SK-N-DZ (cell line): Measurements from ENCODE around the gene SLFNL1.

ENCODE experiments used
- DNase-seq: peaks from one replicate; pipeline ENCODE4 v3.0.0-alpha.2; 2015; ENCODE audit warnings: low spot score

SLFNL1 gene

DNA sequence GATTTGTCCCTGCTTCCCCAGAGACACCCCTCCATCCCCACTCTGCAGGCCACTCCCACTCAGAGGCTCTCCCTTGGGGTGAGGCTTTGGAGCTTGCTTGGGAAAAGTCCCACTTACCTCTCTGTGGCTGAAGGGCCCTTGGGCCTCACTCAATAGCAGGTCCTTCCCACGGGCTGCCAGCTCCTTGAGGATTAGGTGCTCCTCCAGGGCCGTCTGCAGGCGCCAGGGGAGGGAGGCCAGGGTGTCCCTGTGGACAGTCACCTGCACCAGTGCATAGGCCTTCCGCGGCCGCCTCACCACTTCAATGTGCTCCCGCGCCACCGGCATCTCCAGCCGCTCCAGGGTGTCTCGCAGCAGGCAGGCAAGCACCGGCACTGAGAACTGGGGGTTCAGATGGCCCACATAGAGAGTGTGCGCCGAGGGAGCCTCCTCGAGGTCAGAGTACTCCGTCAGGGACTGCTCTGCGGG is 1.4 kb downstream of the SLFNL1 start:
- DNase-seq, result no peak

DNA sequence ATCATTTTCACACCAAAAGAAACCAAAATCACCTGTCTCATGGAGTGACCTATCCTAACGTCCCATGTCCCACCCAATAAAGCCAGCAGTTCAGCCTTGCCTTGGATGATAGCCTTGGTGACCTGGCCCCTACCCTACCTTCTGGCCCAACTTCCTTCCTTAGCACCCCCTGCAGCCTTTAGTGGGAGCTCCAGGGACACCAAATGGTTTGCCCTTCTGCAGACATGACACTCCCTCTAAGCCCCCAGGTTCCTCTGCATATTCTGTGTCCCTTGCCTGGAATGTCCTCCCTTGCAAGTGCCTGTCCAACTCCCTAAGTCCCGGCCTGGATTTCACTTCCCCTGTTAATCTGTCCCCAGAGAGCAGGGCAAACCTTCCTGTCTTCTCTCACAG is 2.2 kb downstream of the SLFNL1 start:
- DNase-seq, result no peak

DNA sequence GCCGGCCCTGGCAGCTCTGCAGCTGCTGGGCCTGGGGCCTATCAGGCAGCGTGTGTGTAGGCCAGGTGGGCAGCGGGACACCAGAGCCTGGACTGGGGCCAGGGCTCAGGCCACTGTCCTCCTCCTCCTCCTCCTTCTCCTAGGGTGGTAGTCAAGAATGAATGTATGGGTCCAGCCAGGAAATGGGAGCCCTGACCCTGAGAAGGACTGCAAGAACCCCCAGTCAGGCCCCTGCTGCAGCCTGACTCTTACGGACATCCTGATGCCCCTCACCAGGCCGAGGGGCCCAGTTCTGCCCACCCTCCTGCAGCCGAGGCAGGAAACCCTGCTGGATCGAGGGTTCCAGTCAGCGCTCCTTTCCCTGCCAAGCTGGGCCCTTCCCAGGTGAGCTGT is 3.5 kb downstream of the SLFNL1 start:
- DNase-seq, result no peak

DNA sequence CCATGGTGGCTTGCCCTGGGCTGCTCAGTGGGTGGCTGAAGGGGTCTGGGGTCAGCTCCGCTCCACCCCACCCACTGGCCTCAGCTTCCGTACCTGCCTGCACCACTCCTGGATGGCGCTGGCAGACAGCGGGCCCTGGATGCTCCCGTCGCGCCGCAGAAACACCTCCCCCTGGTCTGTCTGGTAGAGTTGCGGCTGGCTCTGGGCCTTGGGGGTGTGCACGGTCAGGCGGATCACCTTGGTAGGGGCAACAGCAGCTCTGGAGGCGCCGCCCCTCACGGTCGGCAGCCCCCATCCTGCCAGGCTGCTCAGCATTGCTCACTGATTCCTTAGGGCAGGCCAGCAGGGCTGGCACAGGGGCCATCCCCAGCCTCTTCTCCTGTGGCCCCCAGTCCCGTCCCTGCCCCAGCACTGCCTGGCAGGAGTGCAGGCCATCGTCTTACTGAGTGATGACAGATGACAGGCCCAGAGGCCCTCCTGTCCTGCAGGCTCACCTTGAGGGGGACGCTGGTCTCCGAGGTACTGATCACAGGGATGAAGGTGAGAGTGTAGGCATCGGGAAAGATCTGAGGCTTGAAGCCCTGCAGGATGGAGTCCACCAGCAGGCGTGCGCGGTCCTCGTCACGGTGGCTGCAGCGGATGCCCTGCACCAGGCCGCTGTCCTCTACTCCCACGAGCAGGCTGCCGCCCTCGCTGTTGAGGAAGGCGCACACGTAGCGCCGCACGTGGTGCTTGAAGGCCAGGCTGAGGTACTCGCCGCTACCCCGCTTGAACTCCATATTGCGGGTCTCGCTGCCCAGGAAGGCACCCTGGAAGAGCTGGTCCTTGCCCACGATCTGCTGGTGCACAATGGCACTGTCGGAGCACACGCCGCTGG is 4.1 kb downstream of the SLFNL1 start:
- no peak for DNase-seq

DNA sequence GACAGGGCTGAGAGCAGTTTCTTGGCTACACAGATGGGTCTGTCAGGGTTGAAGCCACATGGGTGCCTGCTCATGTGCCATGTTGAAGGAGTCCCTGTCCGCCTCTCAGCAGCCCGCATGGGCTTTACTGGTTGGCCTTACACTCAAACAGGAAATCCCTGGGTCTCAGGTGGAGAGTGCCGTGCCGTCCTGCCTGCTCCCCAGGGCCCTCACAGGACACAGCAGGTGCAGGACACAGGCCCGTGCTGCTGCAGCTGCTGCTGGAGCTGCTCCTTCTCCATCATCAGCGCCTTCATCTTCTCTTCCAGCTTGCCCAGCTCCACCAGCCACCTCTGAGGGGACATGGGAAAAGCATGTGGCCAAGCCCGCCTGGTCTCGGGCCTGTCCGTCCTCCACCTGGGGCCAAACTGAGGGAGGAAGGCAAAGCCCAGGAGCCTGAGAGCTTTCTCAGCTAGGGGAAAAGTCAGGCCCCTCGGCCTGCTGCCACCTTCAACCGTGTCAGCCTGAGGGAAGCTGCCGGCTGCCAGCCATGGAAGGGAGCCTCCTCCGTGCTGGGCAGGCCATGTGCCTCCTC is 5.5 kb downstream of the SLFNL1 start:
- no peak for DNase-seq

DNA sequence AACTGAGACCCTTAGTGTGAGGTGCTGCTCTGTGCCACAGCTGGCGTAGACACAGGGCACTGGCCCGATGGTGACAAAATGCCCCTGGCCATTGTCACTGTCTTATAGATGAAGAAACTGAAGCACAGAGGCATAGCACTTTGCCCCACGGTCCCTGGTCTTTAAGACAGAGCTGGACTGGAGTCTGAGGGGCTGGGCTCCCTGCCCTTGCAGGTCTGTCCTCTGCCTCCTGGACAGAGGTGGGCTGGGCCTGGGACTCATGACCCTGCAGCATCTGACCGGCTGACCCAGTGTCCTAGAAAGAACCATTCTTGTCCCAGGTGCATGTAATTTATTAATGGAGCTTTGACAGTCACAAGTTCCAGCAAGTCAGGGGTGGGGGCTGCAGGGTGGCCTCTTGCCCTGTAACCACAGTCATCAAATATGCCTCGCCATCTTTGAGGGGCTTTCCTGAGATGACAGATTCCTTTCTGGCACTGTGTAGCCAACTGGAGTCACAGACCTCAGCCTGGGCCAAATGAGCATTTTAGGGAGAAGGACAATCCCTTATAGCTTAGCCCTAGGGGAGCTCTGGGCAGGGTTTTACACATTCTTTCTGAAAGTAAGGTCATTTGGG is 6.1 kb downstream of the SLFNL1 start:
- DNase-seq, result no peak

DNA sequence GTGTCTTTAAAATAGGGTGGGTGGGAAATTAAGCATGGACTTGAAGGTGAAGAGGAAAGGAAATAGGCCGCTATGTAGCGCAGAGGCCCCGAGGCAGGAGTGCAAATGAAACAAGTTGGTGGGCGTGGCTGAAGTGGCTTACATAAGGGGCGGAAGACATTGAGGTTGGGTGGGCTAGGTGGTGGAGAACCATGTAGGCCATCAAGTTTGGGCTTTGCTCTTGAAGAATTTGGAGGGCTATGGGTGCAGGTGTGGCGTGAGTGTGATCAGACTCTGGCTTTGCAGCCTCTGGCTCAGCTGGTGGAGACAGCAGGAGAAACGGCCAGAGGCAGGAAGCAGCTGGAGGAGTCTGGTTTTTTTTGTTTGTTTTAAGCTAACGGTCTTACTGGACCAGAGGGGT is 6.7 kb downstream of the SLFNL1 start:
- DNase-seq, result no peak

DNA sequence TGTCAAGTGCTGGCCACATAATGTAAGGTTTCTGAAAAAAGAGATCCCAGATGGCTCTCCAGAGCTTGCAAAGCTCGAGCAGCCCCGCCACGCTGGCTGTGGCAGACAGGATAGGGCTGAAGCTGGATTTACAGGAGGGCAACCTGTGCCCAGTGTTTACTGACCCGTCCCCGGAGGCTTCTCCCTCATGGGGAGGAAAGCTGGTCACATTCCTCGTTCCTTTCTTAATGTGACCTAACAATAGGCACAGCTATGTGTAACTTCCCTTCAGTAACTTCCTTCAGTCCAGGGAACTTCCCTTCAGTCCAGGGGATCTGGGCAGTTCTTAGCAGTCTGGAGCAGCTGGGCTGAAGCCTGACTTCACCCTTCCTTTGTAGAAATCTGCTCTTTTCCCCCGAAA is 7.7 kb downstream of the SLFNL1 start:
- no peak for DNase-seq

DNA sequence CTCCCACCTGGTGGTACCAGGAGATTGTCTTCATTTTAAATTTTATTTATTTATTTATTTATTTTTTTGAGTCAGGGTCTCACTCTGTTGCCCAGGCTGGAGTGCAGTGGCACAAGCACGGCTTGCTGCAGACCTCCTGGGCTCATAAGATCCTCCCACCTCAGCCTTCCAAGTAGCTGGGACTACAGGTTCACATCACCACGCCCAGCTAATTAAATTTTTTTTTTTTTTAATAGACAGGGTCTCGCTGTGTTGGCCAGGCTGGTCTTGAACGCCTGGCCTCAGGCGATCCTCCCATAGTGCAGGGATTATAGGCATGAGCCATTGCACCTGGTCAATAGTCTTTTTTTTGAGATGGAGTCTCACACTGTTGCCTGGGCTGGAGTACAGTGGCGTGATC is 8.5 kb downstream of the SLFNL1 start:
- no peak for DNase-seq

DNA sequence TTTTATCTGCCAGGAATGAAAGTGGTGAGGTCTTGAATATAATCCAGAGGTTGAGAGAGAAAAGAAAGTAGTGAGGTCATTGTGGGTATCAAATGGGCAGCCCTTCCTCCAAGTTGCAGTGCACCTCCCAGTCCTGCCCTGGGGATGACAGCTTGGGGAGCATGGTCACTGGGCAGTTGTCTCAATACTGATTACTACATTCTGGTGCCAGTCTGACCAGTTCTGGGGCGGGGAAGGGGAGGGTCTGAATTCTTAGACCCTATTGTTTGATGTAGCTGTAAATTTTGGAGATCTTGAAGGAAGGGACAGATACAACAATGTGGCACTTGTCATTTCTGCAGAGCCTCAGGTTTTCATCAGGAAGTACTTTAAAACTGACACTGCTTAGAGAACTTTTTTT is 11.2 kb downstream of the SLFNL1 start:
- no peak for DNase-seq

DNA sequence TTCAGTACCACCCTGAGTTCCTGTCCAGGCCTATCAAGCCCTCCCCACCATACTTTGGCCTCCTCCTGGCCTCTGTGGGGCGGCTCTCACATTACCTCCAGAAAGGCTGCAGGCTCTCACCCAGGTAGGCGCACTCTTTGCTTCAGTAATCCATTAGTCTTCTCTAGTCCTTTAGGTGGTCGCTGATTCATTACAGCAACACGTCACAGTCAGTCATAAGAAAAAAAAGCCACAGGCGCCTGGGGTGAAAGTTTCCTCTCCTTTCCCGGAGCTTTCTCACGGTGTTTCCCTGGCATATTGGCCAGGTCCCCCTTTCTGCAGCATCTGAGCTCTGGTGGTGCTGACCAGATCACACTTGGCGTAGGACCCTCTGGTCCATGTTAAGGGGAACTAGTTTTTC is 12.1 kb downstream of the SLFNL1 start:
- no peak for DNase-seq

DNA sequence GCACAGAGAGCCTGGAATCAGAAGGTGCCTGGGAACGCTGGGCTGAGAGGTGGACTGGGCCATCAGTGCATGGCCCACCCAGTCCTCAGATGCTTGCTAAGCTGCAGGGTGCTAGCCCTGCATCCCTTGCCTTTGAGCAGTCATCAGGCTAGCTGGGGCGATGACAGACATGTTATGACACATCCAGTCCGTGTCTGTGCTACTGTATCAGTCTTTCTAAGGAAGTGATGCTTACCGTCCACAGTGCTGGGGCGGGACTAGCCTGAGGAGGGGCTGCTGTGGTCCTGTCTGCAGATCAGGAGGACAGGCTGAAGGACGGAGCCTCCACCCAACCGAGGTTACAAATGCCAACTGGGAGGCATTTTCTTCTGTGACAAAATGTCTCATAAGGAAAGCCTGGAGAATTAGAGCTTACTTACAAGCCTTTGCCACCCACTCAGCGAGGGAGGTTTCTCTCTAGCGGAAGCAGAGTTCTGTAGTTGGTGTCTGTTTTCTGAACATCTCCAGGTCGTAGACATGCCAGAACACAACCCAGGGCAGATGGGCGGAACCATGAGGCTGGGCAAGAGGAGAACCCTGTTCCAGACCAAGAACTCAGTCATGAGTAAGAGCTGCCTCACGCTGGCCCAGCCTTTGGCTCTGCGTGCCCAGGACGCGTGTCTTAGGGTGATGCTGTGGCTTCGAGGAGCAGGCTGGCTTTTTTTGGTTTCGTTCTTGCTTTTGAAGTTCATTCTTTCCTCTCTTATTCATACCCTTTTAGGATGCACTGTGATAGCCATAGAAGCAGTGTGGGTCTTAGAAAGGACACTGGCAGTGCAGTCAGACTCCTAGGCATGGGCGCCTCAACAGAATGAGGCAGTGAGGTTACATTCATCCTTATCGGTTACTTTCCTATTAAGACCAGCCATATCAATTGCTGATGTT is 14.3 kb downstream of the SLFNL1 start:
- DNase-seq, result no peak

DNA sequence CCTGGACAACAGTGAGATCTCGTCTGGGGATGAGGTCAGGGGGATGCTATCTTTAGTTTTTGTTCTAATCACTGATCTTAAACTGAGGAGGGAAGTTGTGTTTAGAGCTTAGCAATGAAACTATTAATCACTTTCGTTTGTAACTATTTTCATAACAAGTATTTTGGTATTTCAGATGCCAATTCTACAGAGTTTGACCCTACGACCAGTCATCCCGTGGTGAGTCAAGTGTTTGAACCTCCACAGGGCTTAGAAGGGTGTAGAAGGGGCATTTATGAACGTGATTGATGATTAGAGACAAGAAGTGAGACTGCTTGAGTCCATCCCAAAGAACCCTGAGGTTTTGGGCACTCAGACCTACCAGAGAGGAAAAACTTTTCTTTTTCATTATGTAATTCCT is 15.6 kb downstream of the SLFNL1 start:
- no peak for DNase-seq

DNA sequence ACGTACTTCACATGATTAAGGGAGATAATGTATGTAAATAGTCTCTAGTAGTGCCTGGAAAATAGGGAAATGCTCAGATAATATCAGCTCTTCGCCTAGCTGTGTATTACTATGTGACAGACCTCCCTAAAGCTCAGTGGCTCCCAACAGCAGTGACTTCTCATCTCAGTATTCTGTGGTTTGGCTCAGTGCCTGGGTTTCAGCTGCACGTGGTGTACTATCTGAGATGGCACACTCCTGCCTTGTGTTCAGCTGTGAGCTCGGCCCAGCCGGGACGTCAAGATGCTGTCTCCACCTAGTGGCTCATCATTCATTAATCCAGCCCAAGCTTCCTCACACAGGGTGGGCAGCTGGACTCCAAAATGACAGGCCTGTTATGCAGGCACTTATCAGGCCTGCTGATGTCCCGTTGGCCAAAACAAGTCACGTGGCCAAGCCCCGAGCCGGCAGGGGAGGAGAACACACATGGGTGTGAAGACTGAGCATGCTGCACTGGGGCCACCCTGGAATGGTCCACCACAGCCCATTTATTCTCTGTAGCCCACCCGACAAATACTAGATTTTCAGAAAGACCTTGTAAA is 17.8 kb downstream of the SLFNL1 start:
- no peak for DNase-seq

DNA sequence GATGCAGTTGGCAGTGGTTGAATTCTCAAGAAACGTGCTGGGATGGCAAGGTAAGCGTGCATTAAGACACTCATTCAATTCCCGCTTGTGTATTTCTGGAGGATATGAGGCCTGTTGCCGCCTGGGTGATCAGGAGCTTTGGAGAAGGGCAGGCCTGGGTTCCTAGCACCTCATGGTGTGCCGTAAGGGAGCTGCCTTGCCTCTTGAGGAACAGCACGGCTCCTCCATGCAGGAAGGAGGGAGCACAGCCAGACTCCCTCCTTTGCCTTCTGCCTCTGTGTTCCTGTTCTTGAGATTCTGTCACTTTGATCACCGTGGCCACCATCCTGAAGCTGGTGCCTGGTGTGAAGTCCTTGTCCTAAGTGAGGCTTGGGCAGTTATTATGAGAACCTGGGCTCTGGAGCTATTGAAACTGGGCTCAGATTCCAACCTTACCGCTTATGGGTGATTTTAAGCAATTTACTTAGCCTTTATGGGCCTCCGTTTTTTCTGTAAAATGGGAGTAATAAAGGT is 18.3 kb downstream of the SLFNL1 start:
- DNase-seq, result no peak

DNA sequence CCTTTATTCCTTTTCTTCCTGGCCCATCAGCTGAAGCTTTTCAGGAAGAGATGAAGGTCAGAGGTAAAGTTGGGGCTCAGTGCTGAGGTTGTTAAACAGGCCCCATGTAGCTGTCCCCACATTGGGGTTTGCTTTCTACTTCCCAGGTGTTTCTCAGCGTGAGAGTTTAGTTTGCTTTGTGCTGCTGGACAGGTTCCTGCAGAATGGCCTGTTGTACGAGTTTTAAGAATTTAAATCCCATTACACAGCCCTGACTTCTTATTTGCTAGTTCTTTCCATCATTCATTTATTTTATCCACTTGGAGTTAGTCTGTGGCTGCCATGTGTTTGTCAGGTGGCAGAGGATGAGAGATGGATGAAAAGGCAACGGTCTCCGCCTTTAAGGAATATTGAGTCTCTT is 22.9 kb downstream of the SLFNL1 start:
- DNase-seq, result no peak

DNA sequence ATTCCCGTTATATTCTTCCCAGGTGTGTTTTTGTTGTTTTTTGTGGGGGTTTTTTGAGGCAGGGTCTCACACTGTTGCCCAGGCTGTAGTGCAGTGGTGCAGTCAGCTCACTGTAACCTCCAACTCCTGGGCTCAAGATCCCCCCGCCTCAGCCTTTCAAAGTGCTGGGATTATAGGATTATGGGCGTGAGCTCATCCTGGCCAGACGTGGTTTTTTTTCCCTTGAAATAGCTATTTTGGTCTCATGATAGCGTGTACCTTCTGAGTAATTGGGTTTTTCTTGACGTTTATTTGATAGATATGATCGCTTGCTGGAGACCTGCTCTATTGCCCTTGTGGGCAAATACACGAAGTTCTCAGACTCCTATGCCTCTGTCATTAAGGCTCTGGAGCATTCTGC is 24.4 kb downstream of the SLFNL1 start:
- DNase-seq, result peak; percentile 51

DNA sequence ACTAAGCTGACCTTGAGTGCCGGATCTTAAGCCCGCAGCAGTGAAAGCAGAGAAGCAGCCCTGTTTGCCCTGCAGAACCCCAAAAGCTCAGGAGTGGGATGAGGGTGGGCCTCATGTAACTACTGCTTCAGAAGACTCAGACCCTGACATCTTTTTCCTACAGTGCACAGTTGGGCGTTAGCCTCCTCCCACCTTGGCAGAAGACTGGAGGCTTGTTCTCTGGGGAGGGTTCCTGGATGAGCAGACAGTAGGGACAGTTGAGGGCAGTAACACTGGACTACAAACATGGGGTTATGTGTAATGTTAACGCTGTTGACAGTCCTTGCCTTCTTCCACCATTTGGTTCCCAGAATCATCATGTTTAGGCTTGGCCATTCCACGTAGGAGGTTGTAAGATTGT is 32.5 kb downstream of the SLFNL1 start:
- no peak for DNase-seq

DNA sequence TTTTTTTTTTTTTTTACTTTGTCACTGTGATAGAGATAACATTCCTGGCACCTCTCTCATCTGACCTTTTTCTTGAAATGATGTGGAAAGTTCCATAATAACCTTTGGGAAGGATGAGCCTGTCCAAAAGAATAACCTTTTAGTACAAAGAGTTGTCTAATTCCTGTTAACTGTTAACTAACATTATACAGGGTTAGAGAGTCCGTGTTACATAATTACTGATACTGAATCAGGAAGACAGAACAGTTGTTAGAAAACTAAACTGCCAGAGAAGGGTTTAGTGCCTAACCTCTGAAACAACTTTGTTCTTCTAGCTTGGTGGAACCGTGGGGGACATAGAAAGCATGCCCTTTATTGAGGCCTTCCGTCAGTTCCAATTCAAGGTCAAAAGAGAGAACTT is 33.2 kb downstream of the SLFNL1 start:
- no peak for DNase-seq

DNA sequence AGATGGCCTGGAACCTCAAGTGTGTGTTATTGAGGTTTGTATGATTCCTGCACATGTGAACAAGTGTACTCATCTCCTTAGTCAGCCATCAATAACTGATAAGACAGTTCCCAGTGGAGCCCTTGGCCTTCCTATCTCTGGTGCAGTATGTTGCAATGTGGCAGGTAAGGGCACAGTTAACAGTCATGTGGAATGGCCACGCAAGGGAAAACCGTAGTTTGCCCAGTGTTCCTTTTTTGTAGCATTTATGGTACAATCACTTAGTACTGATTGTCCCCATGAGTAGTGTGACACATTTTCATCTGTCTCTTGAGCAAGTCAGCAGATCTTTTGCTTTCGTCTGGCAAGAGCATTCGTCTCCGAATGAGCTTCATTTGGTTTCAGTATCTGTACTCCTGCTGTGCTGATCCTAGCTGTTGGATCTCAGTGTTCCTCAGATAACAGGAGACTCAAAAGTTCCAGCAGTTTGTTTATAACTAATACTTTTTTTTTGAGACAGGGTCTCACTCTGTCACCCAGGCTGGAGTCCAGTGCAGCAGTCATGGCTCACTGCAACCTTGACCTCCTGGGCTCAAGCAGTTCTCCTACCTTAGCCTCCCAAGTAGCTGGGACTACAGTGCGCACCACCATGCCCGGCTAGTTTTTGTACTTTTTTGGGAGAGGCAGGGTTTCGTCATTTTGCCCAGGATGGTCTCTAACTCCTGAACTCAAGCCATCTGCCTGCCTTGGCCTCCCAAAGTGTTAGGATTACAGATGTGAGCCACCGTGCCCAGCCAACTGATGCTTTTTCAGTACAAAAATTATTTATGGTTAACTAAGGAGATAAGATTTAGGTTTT is 33.9 kb downstream of the SLFNL1 start:
- no peak for DNase-seq
